Peyer's patch (tissue), 4 donors: Measurements from ENCODE around the gene IRF8.

Experiments
- POLR2A ChIP-seq, 2 donors: fragments of 450-650 bp; IDR thresholded peaks; one replicate each; pipeline ENCODE4 v1.5.1; 2017; ENCODE audit warnings: antibody characterized with exemption in 2 of 2, mild to moderate bottlenecking in 2 of 2, moderate library complexity in 2 of 2
- TF ChIP-seq, protein P1 (sequence below), 6 experiments: fragments of 450-650 bp in 4 of 6; fragments of 200-600 bp in 2 of 6; sonication (generic) in 1 of 6; IDR thresholded peaks; one replicate each; pipeline ENCODE4 v1.5.1; 2017 to 2019; ENCODE audit warnings: antibody characterized with exemption in 6 of 6, mild to moderate bottlenecking in 3 of 6, moderate library complexity in 1 of 6

- TF ChIP-seq, protein P1, sequence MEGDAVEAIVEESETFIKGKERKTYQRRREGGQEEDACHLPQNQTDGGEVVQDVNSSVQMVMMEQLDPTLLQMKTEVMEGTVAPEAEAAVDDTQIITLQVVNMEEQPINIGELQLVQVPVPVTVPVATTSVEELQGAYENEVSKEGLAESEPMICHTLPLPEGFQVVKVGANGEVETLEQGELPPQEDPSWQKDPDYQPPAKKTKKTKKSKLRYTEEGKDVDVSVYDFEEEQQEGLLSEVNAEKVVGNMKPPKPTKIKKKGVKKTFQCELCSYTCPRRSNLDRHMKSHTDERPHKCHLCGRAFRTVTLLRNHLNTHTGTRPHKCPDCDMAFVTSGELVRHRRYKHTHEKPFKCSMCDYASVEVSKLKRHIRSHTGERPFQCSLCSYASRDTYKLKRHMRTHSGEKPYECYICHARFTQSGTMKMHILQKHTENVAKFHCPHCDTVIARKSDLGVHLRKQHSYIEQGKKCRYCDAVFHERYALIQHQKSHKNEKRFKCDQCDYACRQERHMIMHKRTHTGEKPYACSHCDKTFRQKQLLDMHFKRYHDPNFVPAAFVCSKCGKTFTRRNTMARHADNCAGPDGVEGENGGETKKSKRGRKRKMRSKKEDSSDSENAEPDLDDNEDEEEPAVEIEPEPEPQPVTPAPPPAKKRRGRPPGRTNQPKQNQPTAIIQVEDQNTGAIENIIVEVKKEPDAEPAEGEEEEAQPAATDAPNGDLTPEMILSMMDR (IDR thresholded peaks at IDR 0.05) = no peak
- peak; percentile 92 to 95 for TF ChIP-seq POLR2A (IDR thresholded peaks at IDR 0.05)
Measured at GRCh38 chr16:85898521-85899442, at the start of gene IRF8.
